ENCODE results near the gene AGPAT2. TPM values are rescaled to one million over a fixed set of nuclear protein-coding genes. Genes with fewer than 3 reads are reported as not detected.

AGPAT2 gene
- total RNA-seq, 2 donors from 2014 or later, result 94.2 to 275 TPM

DNA sequence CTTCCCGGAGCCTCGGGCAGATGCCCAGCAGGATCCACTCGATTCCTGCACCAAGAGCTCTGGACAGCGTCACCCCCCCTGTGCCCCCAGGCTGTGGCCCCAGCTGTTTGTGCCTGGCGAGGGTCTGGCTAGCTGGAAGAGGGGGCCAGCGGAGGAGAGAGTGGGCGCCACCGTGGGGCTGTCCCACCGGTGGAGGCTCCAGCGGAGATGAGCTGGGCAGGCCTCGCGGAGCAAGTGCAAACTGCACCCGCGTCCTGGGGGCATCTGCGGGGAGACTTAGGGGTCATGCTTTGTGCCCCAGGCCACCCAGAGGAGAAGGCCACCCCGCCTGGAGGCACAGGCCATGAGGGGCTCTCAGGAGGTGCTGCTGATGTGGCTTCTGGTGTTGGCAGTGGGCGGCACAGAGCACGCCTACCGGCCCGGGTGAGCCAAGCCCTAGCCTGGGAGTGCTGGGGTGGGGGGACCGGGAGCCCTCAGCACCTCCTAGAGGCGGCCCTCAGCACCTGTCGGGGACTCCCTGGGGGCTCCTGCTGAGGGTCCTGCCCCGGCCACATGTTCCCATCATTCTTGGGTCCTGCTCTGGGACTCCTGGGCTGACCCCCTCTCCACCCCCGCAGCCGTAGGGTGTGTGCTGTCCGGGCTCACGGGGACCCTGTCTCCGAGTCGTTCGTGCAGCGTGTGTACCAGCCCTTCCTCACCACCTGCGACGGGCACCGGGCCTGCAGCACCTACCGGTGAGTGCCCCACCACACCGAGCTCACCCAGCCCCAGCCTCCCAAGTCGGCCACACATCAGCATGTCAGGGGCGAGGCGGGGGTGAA, 19.1 kb downstream of the AGPAT2 start:
- no peak for ATAC-seq
- Histone ChIP-seq H3K4me3 (no peak overlapping the region), H3K4me1 (peaks cover 28% of the 10 kb centered on the region), H3K9me3 (no peaks in the 10 kb centered on the region), H3K27me3 (no peaks in the 10 kb centered on the region), H3K27ac (no peak overlapping the region), H3K36me3 (replicated peaks in 1 of 2; ENCODE audit: insufficient read depth in 1 of 2, low read depth in 2 of 2) (no peaks in the 10 kb centered on the region)
- peak in 1 of 3 donors; percentile 2 for TF ChIP-seq POLR2A (IDR thresholded peaks at IDR 0.05)
- TF ChIP-seq, protein P1, sequence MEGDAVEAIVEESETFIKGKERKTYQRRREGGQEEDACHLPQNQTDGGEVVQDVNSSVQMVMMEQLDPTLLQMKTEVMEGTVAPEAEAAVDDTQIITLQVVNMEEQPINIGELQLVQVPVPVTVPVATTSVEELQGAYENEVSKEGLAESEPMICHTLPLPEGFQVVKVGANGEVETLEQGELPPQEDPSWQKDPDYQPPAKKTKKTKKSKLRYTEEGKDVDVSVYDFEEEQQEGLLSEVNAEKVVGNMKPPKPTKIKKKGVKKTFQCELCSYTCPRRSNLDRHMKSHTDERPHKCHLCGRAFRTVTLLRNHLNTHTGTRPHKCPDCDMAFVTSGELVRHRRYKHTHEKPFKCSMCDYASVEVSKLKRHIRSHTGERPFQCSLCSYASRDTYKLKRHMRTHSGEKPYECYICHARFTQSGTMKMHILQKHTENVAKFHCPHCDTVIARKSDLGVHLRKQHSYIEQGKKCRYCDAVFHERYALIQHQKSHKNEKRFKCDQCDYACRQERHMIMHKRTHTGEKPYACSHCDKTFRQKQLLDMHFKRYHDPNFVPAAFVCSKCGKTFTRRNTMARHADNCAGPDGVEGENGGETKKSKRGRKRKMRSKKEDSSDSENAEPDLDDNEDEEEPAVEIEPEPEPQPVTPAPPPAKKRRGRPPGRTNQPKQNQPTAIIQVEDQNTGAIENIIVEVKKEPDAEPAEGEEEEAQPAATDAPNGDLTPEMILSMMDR (IDR thresholded peaks at IDR 0.05), result no peak
- intact Hi-C loops (cut with DNase I), result no loop called here
- 68% methylated on average over 39 of the region's 40 CpGs; no CpG with 5 or more reads in 1 of the 2 donors for WGBS, 2 donors
- DNase-seq, result no peak

DNA sequence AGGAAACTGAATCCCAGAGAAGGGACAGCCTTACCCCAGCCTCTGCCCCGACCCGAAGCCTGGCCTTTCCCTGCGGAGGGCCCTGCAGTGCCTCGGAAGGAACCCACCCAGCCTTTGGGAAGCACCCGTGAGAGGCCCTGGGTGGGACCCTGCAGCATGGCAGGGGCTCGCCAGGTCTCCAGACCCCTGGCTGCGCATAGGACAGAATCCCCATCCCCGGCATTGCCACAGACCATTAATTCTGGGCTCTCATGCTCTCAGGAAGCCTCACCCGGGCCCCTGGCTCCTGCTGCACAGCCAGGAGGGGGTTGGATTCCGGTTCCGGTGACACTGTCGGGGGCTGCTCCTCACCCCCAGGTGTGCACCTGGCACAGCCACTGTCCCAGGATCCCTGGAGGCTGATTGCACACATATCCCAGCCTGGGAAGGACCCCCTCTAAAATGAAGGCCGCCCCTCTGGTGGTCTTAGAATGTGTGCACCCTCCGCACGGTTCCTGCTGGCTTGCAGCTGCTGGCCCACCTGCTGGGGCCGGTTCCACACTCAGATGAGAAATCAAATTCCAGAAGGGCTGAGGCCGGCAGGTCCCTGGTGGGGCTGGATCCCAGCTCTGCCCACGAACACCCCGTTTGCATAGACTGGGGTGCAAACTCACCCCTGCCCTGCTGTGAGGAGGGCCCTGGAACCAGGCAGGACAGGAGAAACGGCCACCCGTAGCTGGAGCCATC, 19.9 kb downstream of the AGPAT2 start:
- Histone ChIP-seq H3K36me3 (replicated peaks in 1 of 2; ENCODE audit: insufficient read depth in 1 of 2, low read depth in 2 of 2) (no peaks in the 10 kb centered on the region), H3K4me3 (no peak overlapping the region), H3K4me1 (peaks cover 26% of the 10 kb centered on the region), H3K27me3 (no peaks in the 10 kb centered on the region), H3K27ac (no peak overlapping the region), H3K9me3 (no peaks in the 10 kb centered on the region)
- WGBS, 2 donors, result 74 to 78% methylated on average over 5 to 21 of the region's 21 CpGs
- intact Hi-C loops (cut with DNase I), result no loop called here
- no peak for DNase-seq
- ATAC-seq, result no peak
- no peak for TF ChIP-seq POLR2A (IDR thresholded peaks at IDR 0.05)
- TF ChIP-seq, protein P1 (IDR thresholded peaks at IDR 0.05), result no peak

- no peaks in the 10 kb centered on the region for H3K9me3 ChIP-seq
- no peak overlapping the region for H3K4me3 ChIP-seq
- intact Hi-C loops (cut with DNase I), result no loop called here
- no peaks in the 10 kb centered on the region for H3K36me3 ChIP-seq (replicated peaks in 1 of 2; ENCODE audit: insufficient read depth in 1 of 2, low read depth in 2 of 2)
- 24 to 66% methylated on average over 10 to 29 of the region's 35 CpGs for WGBS, 2 donors
- ATAC-seq, result no peak
- TF ChIP-seq, protein P1 (IDR thresholded peaks at IDR 0.05), result no peak
- no peak for TF ChIP-seq POLR2A (IDR thresholded peaks at IDR 0.05)
- no peak for DNase-seq
- no peaks in the 10 kb centered on the region for H3K27me3 ChIP-seq
- H3K4me1 ChIP-seq, result peaks cover 20% of the 10 kb centered on the region
- H3K27ac ChIP-seq, result no peak overlapping the region
These were observed 20.7 kb downstream of the AGPAT2 start for GRCh38 chr9:136666372-136667213.

DNA sequence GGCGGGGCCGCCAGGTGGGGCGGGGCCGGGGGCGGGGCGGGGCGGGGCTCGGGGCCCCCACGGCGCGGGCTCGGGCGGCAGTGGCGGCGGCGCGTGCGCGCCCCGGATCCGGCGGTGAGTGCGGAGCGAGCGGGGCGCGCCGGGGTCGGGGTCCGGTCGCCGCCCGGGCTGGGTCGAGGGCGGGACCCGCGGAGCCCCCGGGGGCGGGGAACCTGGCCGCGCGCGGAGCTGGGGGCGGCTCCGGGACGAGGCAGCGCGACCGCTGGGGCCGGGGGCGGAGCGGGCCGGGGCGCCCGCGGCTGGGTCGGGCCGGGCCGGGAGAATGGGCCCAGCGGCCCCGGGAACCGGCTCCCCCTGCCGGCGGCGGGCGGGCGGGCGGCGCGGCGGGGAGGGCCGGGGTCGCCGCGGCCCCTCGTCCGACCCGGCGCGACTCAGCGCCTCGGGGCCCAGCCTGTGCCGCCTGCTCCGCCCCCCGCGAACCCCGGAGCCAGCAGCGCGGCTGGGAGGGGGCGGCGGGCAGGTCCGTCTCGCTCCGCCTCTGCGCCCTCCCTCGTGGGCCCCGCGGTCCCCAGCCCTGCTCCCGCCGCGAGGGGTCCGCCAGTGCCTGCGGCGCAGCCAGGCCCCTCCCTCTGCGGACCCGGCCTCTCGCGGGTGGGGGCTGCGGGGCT, 21.4 kb downstream of the AGPAT2 start:
- intact Hi-C loops (cut with DNase I), result no loop called here
- DNase-seq (peak in 1 of 4 donors; percentile 20), ATAC-seq (no peak)
- Histone ChIP-seq H3K36me3 (replicated peaks in 1 of 2; ENCODE audit: insufficient read depth in 1 of 2, low read depth in 2 of 2) (no peaks in the 10 kb centered on the region), H3K27ac (no peak overlapping the region), H3K9me3 (no peaks in the 10 kb centered on the region), H3K4me1 (peaks cover 15% of the 10 kb centered on the region), H3K27me3 (no peaks in the 10 kb centered on the region), H3K4me3 (no peak overlapping the region)
- TF ChIP-seq, protein P1 (IDR thresholded peaks at IDR 0.05), result peak in 2 of 7 experiments; percentile 34 to 39
- no peak for TF ChIP-seq POLR2A (IDR thresholded peaks at IDR 0.05)
- 0% methylated on average over 62 of the region's 109 CpGs; no CpG with 5 or more reads in 1 of the 2 donors for WGBS, 2 donors

Data from body of pancreas (tissue), 4 donors.